Endothelial cell of umbilical vein (primary cell): Measurements from ENCODE around the gene DNAJA4. TPM values are rescaled to one million over a fixed set of nuclear protein-coding genes. Genes with fewer than 3 reads are reported as not detected.

ENCODE experiments used
- BruUV-seq: library from RNA; stranded (reverse); fragments of 400-500 nt; replicated peaks from 2 replicates; lab custom pipeline; 2021; lab: Mats Ljungman, UMichigan
- CTCF ChIA-PET: fragments of 300-600, 350-600 bp; sonication (Branson Sonifier 250); formaldehyde crosslinking; loops from one replicate; lab custom pipeline; 2021; ENCODE audit warnings: antibody characterized with exemption, inconsistent platforms; lab: Charles Lee
- POLR2A ChIA-PET: fragments of 300-600, 350-600 bp; sonication (Branson Sonifier 250); formaldehyde crosslinking; loops from one replicate; lab custom pipeline; 2021; ENCODE audit warnings: antibody characterized with exemption, inconsistent platforms; lab: Charles Lee
- DNase-seq: peaks from one replicate; pipeline ENCODE4 v3.0.0-alpha.2; 2011; ENCODE audit warnings: low read depth, low spot score
- FAIRE-seq: peaks from 2 replicates; lab custom pipeline; 2011; peaks lifted over from hg19 to GRCh38; lab: Jason Lieb, UNC
- H2AFZ ChIP-seq: 2 replicates; pipeline ENCODE4 v1.6.0; 2012; ENCODE audit warnings: low read depth, low read length, control low read depth, inconsistent platforms
- H3K27ac ChIP-seq: 2 replicates; pipeline ENCODE4 v1.5.1; 2011; ENCODE audit warnings: low read depth, mild to moderate bottlenecking, control low read depth, low read length, moderate library complexity; ENCODE audit not compliant: insufficient read depth
- H3K27me3 ChIP-seq, 2 experiments: 2 replicates each; pipeline versions ENCODE4 v1.6.0 to v1.6.1; 2011; ENCODE audit warnings: low read length in 2 of 2, mixed read lengths in 1 of 2; ENCODE audit not compliant: control insufficient read depth in 2 of 2, insufficient read depth in 2 of 2
- H3K36me3 ChIP-seq, 2 experiments: 2 replicates in 1 of 2; 3 replicates in 1 of 2; pipeline ENCODE4 v1.5.1; 2011; ENCODE audit warnings: low read length in 2 of 2, mild to moderate bottlenecking in 1 of 2, moderate library complexity in 1 of 2; ENCODE audit not compliant: control insufficient read depth in 2 of 2, insufficient read depth in 2 of 2; ENCODE audit errors: extremely low read depth in 1 of 2
- H3K4me1 ChIP-seq: 3 replicates; pipeline ENCODE4 v1.5.1; 2011; ENCODE audit warnings: mild to moderate bottlenecking, low read length; ENCODE audit not compliant: control insufficient read depth, insufficient read depth; ENCODE audit errors: extremely low read depth
- H3K4me2 ChIP-seq: 2 replicates; pipeline ENCODE4 v1.6.1; 2011; ENCODE audit warnings: low read length, control low read depth, mixed read lengths; ENCODE audit not compliant: insufficient read depth
- H3K4me3 ChIP-seq, 3 experiments: fragments of 200-600 bp in 1 of 3; sonication (generic), shearing (Covaris generic) in 1 of 3; replicated peaks in 1 of 3; 2 replicates each; pipeline ENCODE4 v1.5.1; 2011 to 2016; ENCODE audit warnings: control low read depth in 3 of 3, low read length in 3 of 3, mild to moderate bottlenecking in 2 of 3, inconsistent platforms in 1 of 3, low read depth in 1 of 3, moderate library complexity in 1 of 3; ENCODE audit not compliant: insufficient read depth in 1 of 3
- H3K79me2 ChIP-seq: 2 replicates; pipeline ENCODE4 v1.6.0; 2012; ENCODE audit warnings: low read length, inconsistent platforms; ENCODE audit not compliant: control insufficient read depth, insufficient read depth
- H3K9ac ChIP-seq: replicated peaks from 2 replicates; pipeline ENCODE3; 2011; ENCODE audit warnings: low read length, control low read depth; ENCODE audit not compliant: insufficient read depth; ENCODE audit errors: extremely low read depth
- H3K9me1 ChIP-seq: replicated peaks from 3 replicates; pipeline ENCODE4 v1.6.0; 2011; ENCODE audit warnings: mild to moderate bottlenecking, low read length; ENCODE audit not compliant: control insufficient read depth, insufficient read depth; ENCODE audit errors: extremely low read depth
- H3K9me3 ChIP-seq: replicated peaks from 2 replicates; pipeline ENCODE4 v1.5.1; 2012; ENCODE audit warnings: low read length, inconsistent platforms; ENCODE audit not compliant: control insufficient read depth, insufficient read depth
- H4K20me1 ChIP-seq: replicated peaks from 2 replicates; pipeline ENCODE3; 2011; ENCODE audit warnings: mild to moderate bottlenecking, low read length; ENCODE audit not compliant: control insufficient read depth, insufficient read depth; ENCODE audit errors: extremely low read depth
- EZH2 ChIP-seq: IDR thresholded peaks from 2 replicates; pipeline ENCODE4 v1.6.1; 2012; ENCODE audit warnings: borderline replicate concordance, low read depth, mild to moderate bottlenecking, moderate library complexity, low read length, inconsistent platforms; ENCODE audit not compliant: severe bottlenecking
- FOS ChIP-seq: IDR thresholded peaks from 2 replicates; pipeline ENCODE4 v1.6.1; 2011; ENCODE audit warnings: mild to moderate bottlenecking, low read length, moderate library complexity, borderline replicate concordance; ENCODE audit not compliant: insufficient read depth
- GATA2 ChIP-seq: IDR thresholded peaks from 2 replicates; pipeline ENCODE4 v1.7.0; 2011; ENCODE audit warnings: low read depth, mild to moderate bottlenecking, moderate library complexity, mixed read lengths, low read length; ENCODE audit not compliant: insufficient read length, insufficient read depth
- MYC ChIP-seq: IDR thresholded peaks from one replicate; pipeline ENCODE4 v1.6.1; 2011; ENCODE audit warnings: mild to moderate bottlenecking, low read depth, low read length
- POLR2A ChIP-seq: IDR thresholded peaks from 2 replicates; pipeline ENCODE4 v1.6.1; 2012; ENCODE audit warnings: low read depth, mild to moderate bottlenecking, control low read depth, low read length
- dilution Hi-C: fragments of 300-500 bp; cut with MboI; formaldehyde crosslinking; loops from one replicate; pipeline ENCODE4 v1.15.0; 2019; ENCODE audit warnings: low sequenced_read_pairs; ENCODE audit not compliant: extremely low pct_ligation_motif_present
- intact Hi-C: fragments of 100-400 bp; cut with micrococcal nuclease; formaldehyde crosslinking; loops from one replicate; pipeline ENCODE4 v1.10.0; 2022
- polyA plus RNA-seq, 4 experiments: library from polyadenylated mRNA; depleted of rRNA in 3 of 4; stranded (reverse) in 3 of 4; unstranded in 1 of 4; fragments of >200 nt; gene quantifications; 2 replicates each; pipeline versions ENCODE4 v1.2.1 to v1.2.3, GENCODE V29; 2011 to 2012; ENCODE audit warnings: missing spikeins in 1 of 4
- total RNA-seq: library from RNA; stranded (reverse); gene quantifications from 2 replicates; pipeline ENCODE4 v1.2.3, GENCODE V29; 2021
- TF ChIP-seq, protein P1 (sequence below): IDR thresholded peaks from 2 replicates; pipeline ENCODE4 v1.6.1; 2011; ENCODE audit not compliant: insufficient read depth, insufficient read length
- TF ChIP-seq, protein P2 (sequence below), 2 donors: IDR thresholded peaks; 1 replicate in 1 of 2; 2 replicates in 1 of 2; pipeline ENCODE4 v1.5.1; 2011; ENCODE audit warnings: low read length in 2 of 2, mild to moderate bottlenecking in 2 of 2, moderate library complexity in 2 of 2, control low read depth in 1 of 2, inconsistent platforms in 1 of 2, low read depth in 1 of 2; ENCODE audit not compliant: insufficient read depth in 1 of 2; ENCODE audit errors: extremely low read depth in 1 of 2

Gene DNAJA4
- total and polyA plus RNA-seq, 2 donors (not counting 3 experiments of a cell fraction or from before 2014, with no cell fraction given), result 17.3 to 21.3 TPM

GRCh38 chr15:78243491-78243941 is 20.8 kb upstream of the DNAJA4 start:
- no peak overlapping the region for H2AFZ ChIP-seq
- no peak overlapping the region for H3K9ac ChIP-seq
- DNase-seq, result no peak
- H3K27me3 ChIP-seq, result peaks cover 0 to 4% of the 10 kb centered on the region in 2 experiments
- H3K36me3 ChIP-seq, result no peaks in the 10 kb centered on the region
- intact Hi-C loops, result no loop called here
- BruUV-seq, result no TSS peak
- no peaks in the 10 kb centered on the region for H3K79me2 ChIP-seq
- H3K9me1 ChIP-seq, result no peaks in the 10 kb centered on the region
- dilution Hi-C loops, result no loop called here
- no peak overlapping the region for H3K4me3 ChIP-seq
- no peak for FAIRE-seq
- ChIA-PET CTCF (interaction anchor here (1.1 to 10.1 kb wide), 2 partner anchors 133 to 285 kb away, joined by 3 to 237 read pairs; no protein-coding TSS in a partner anchor), POLR2A (no interaction called here)
- TF ChIP-seq GATA2, result no peak
- TF ChIP-seq EZH2, result no peak
- TF ChIP-seq FOS, result no peak
- TF ChIP-seq POLR2A, result no peak
- TF ChIP-seq, protein P1, sequence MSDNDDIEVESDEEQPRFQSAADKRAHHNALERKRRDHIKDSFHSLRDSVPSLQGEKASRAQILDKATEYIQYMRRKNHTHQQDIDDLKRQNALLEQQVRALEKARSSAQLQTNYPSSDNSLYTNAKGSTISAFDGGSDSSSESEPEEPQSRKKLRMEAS, result no peak
- TF ChIP-seq, protein P2, sequence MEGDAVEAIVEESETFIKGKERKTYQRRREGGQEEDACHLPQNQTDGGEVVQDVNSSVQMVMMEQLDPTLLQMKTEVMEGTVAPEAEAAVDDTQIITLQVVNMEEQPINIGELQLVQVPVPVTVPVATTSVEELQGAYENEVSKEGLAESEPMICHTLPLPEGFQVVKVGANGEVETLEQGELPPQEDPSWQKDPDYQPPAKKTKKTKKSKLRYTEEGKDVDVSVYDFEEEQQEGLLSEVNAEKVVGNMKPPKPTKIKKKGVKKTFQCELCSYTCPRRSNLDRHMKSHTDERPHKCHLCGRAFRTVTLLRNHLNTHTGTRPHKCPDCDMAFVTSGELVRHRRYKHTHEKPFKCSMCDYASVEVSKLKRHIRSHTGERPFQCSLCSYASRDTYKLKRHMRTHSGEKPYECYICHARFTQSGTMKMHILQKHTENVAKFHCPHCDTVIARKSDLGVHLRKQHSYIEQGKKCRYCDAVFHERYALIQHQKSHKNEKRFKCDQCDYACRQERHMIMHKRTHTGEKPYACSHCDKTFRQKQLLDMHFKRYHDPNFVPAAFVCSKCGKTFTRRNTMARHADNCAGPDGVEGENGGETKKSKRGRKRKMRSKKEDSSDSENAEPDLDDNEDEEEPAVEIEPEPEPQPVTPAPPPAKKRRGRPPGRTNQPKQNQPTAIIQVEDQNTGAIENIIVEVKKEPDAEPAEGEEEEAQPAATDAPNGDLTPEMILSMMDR (IDR thresholded peaks at IDR 0.05; ENCODE audit: extremely low read depth in 1 of 2, insufficient read depth in 1 of 2, low read depth in 1 of 2, low read length in 2 of 2), result no peak
- TF ChIP-seq MYC, result no peak
- no peaks in the 10 kb centered on the region for H3K4me1 ChIP-seq
- no peaks in the 10 kb centered on the region for H3K9me3 ChIP-seq
- H3K27ac ChIP-seq, result no peak overlapping the region
- no peaks in the 10 kb centered on the region for H4K20me1 ChIP-seq
- no peak overlapping the region for H3K4me2 ChIP-seq
